ENCODE measurements around the gene SEPTIN2. TPM values are rescaled to one million over a fixed set of nuclear protein-coding genes. Genes with fewer than 3 reads are reported as not detected.

The SEPTIN2 gene
- polyA plus RNA-seq, 1 donor (not counting 4 experiments of a cell fraction or from before 2014, with no cell fraction given), result 644 TPM

GRCh38 chr2:241268306-241268705 is 47.4 kb upstream of the SEPTIN2 start:
- Histone ChIP-seq H2AFZ (ENCODE audit: control insufficient read depth, low read length) (no peak overlapping the region), H3K27me3 (ENCODE audit: control insufficient read depth, extremely low read depth, insufficient read depth, low read length) (no peaks in the 10 kb centered on the region), H3K9me1 (ENCODE audit: control insufficient read depth, extremely low read depth, insufficient read depth, low read length) (peaks cover 12% of the 10 kb centered on the region), H3K36me3 (ENCODE audit: control insufficient read depth in 2 of 2, extremely low read depth in 1 of 2, insufficient read depth in 2 of 2, low read length in 2 of 2) (peaks cover 30 to 37% of the 10 kb centered on the region in 2 experiments), H3K9me3 (ENCODE audit: control insufficient read depth, low read depth, low read length) (no peaks in the 10 kb centered on the region), H3K27ac (ENCODE audit: control insufficient read depth, insufficient read depth, low read length) (no peak overlapping the region), H3K79me2 (ENCODE audit: control insufficient read depth, insufficient read depth, low read length) (peaks cover 80% of the 10 kb centered on the region), H4K20me1 (ENCODE audit: control insufficient read depth, extremely low read depth, insufficient read depth, low read length) (peaks cover 45% of the 10 kb centered on the region), H3K4me1 (ENCODE audit: control insufficient read depth, extremely low read depth, insufficient read depth, low read length) (peaks cover 29% of the 10 kb centered on the region), H3K4me2 (ENCODE audit: control insufficient read depth, extremely low read depth, insufficient read depth, low read depth, low read length) (no peak overlapping the region), H3K4me3 (ENCODE audit: control insufficient read depth in 2 of 3, extremely low read depth in 1 of 3, insufficient read depth in 2 of 3, low read depth in 1 of 3, low read length in 3 of 3) (no peak overlapping the region), H3K9ac (ENCODE audit: control insufficient read depth, extremely low read depth, insufficient read depth, low read length) (no peak overlapping the region)
- DNase-seq (ENCODE audit: low read depth, low spot score) (no peak), FAIRE-seq (no peak)
- dilution Hi-C loops (cut with MboI; ENCODE audit: extremely low pct_ligation_motif_present, low sequenced_read_pairs), result no loop called here
- TF ChIP-seq CTCF (optimal IDR thresholded peaks at IDR 0.05 in 1 of 3, IDR thresholded peaks at IDR 0.05 in 1 of 3, conservative IDR thresholded peaks at IDR 0.05 in 1 of 3; ENCODE audit: extremely low read depth in 1 of 3, insufficient read depth in 2 of 3, low read length in 3 of 3), result no peak
- TF ChIP-seq EZH2 (IDR thresholded peaks at IDR 0.05; ENCODE audit: low read length), result no peak

DNA sequence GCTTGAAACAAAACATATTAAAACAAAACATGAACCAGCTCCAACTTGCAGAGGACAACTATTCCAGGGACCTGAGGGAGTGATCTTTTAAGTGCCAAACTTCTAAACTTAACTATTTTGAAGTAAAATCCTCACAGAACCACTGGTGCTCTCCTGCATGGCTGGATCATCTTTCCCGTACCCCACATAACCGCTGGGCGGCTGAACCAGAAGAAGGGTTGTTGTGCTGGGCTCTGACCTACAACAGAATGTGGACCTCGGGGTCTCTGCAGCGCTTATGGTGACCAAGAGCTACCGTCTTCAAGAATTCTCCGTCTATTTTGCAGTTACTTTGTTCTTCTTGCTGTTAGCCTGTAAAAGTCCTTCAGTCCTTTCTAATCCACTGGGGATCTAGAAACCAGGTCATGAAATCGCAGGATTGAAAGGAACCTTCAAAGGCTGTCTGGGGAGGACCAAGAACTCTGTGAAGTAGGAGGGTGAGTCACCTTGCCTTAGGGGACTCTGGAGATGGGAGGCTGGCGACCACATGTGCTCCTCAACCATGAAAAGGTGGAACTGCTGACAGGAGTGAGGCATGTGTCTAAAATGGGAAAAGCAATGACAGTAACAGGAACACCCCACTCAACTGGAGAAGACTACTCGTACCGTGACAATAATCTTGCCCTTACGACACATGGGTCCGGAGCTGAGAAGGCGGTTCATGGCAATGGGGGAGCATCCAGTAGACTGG is 46.8 kb upstream of the SEPTIN2 start:
- Histone ChIP-seq H3K36me3 (ENCODE audit: control insufficient read depth in 2 of 2, extremely low read depth in 1 of 2, insufficient read depth in 2 of 2, low read length in 2 of 2) (peaks cover 26 to 33% of the 10 kb centered on the region in 2 experiments), H3K4me1 (ENCODE audit: control insufficient read depth, extremely low read depth, insufficient read depth, low read length) (peaks cover 29% of the 10 kb centered on the region), H3K4me2 (ENCODE audit: control insufficient read depth, extremely low read depth, insufficient read depth, low read depth, low read length) (no peak overlapping the region), H3K9me3 (ENCODE audit: control insufficient read depth, low read depth, low read length) (no peaks in the 10 kb centered on the region), H3K9me1 (ENCODE audit: control insufficient read depth, extremely low read depth, insufficient read depth, low read length) (peaks cover 12% of the 10 kb centered on the region), H4K20me1 (ENCODE audit: control insufficient read depth, extremely low read depth, insufficient read depth, low read length) (peaks cover 45% of the 10 kb centered on the region), H3K27ac (ENCODE audit: control insufficient read depth, insufficient read depth, low read length) (peak overlapping the region; percentile 2), H3K4me3 (ENCODE audit: control insufficient read depth in 2 of 3, extremely low read depth in 1 of 3, insufficient read depth in 2 of 3, low read depth in 1 of 3, low read length in 3 of 3) (no peak overlapping the region), H3K27me3 (ENCODE audit: control insufficient read depth, extremely low read depth, insufficient read depth, low read length) (no peaks in the 10 kb centered on the region), H2AFZ (ENCODE audit: control insufficient read depth, low read length) (no peak overlapping the region), H3K9ac (ENCODE audit: control insufficient read depth, extremely low read depth, insufficient read depth, low read length) (no peak overlapping the region), H3K79me2 (ENCODE audit: control insufficient read depth, insufficient read depth, low read length) (peaks cover 82% of the 10 kb centered on the region)
- DNase-seq (ENCODE audit: low read depth, low spot score), result peak; percentile 35
- TF ChIP-seq EZH2 (IDR thresholded peaks at IDR 0.05; ENCODE audit: low read length) (no peak), CTCF (optimal IDR thresholded peaks at IDR 0.05 in 1 of 3, IDR thresholded peaks at IDR 0.05 in 1 of 3, conservative IDR thresholded peaks at IDR 0.05 in 1 of 3; ENCODE audit: extremely low read depth in 1 of 3, insufficient read depth in 2 of 3, low read length in 3 of 3) (no peak)
- FAIRE-seq, result peak; percentile 5
- dilution Hi-C loops (cut with MboI; ENCODE audit: extremely low pct_ligation_motif_present, low sequenced_read_pairs), result no loop called here
